Panc1 (cell line): ENCODE measurements around the gene BAX. TPM values are rescaled to one million over a fixed set of nuclear protein-coding genes. Genes with fewer than 3 reads are reported as not detected.

Experiments
- ATAC-seq: fragments of 200-7000 bp; cut with Tn5 transposase; 2 replicates; pipeline ENCODE4 v1.9.1; 2020; ENCODE audit warnings: mild to moderate bottlenecking, moderate library complexity
- BruUV-seq: library from RNA; stranded (reverse); fragments of 400-500 nt; replicated peaks from 2 replicates; lab custom pipeline; 2021; lab: Mats Ljungman, UMichigan
- CTCF ChIA-PET: fragments of 300-600 bp; sonication (Branson Sonifier 250); formaldehyde crosslinking; loops from one replicate; lab custom pipeline; 2022; ENCODE audit warnings: antibody characterized with exemption; lab: Charles Lee
- POLR2A ChIA-PET: fragments of 300-600 bp; sonication (Branson Sonifier 250); formaldehyde crosslinking; loops from one replicate; lab custom pipeline; 2022; ENCODE audit warnings: antibody characterized with exemption; lab: Charles Lee
- DNase-seq: peaks from one replicate; pipeline ENCODE4 v3.0.0-alpha.2; 2010; ENCODE audit warnings: low read depth, low spot score
- H3K27ac ChIP-seq: 2 replicates; pipeline ENCODE4 v1.5.1; 2011; ENCODE audit warnings: mild to moderate bottlenecking, low read length, inconsistent platforms
- H3K27me3 ChIP-seq: fragments of 200-500 bp; sonication (Bioruptor generic); 2 replicates; pipeline ENCODE4 v1.6.0; 2014; ENCODE audit warnings: low read length, inconsistent platforms; ENCODE audit not compliant: control insufficient read depth, insufficient read depth
- H3K36me3 ChIP-seq: fragments of 200-500 bp; sonication (Bioruptor generic); 2 replicates; pipeline ENCODE4 v1.5.1; 2014; ENCODE audit warnings: inconsistent platforms, mild to moderate bottlenecking, low read length, moderate library complexity; ENCODE audit not compliant: control insufficient read depth, insufficient read depth
- H3K4me1 ChIP-seq: 2 replicates; pipeline ENCODE4 v1.5.1; 2011; ENCODE audit warnings: inconsistent platforms, mild to moderate bottlenecking, low read length, moderate library complexity; ENCODE audit not compliant: control insufficient read depth, insufficient read depth
- H3K4me3 ChIP-seq, 2 experiments: 2 replicates each; pipeline ENCODE4 v1.5.1; 2011 to 2012; ENCODE audit warnings: low read depth in 2 of 2, low read length in 2 of 2, mild to moderate bottlenecking in 2 of 2, inconsistent platforms in 1 of 2, moderate library complexity in 1 of 2
- H3K9me3 ChIP-seq: fragments of 200-500 bp; sonication (Bioruptor generic); 2 replicates; pipeline ENCODE4 v1.5.1; 2014; ENCODE audit warnings: low read depth, mild to moderate bottlenecking, inconsistent platforms, low read length, moderate library complexity; ENCODE audit not compliant: control insufficient read depth, insufficient read depth
- POLR2AphosphoS5 ChIP-seq: IDR thresholded peaks from 2 replicates; pipeline ENCODE4 v1.6.1; 2012; ENCODE audit warnings: mild to moderate bottlenecking, low read depth, low read length, moderate library complexity
- SIN3A ChIP-seq: IDR thresholded peaks from 2 replicates; pipeline ENCODE4 v1.6.1; 2012; ENCODE audit warnings: low read depth, mild to moderate bottlenecking, low read length, moderate library complexity, borderline replicate concordance; ENCODE audit not compliant: insufficient read depth
- TCF7L2 ChIP-seq: IDR thresholded peaks from 2 replicates; pipeline ENCODE4 v1.6.1; 2011; ENCODE audit warnings: mild to moderate bottlenecking, low read depth, low read length, inconsistent platforms
- in situ Hi-C: cut with HindIII; loops from 2 replicates; pipeline ENCODE4 v1.10.0; 2016; ENCODE audit warnings: low sequenced_read_pairs, low pct_unique_long_range_greater_than_20kb
- intact Hi-C: fragments of 100-400 bp; cut with micrococcal nuclease; formaldehyde crosslinking; loops from one replicate; pipeline ENCODE4 v1.10.0; 2022; ENCODE audit not compliant: unreplicated experiment
- total RNA-seq: library from RNA; stranded (reverse); gene quantifications from one replicate; pipeline ENCODE4 v1.2.1, GENCODE V29; 2021; ENCODE audit not compliant: unreplicated experiment
- TF ChIP-seq, protein P1 (sequence below), 2 experiments: IDR thresholded peaks; 2 replicates each; pipeline ENCODE4 v1.6.1; 2011 to 2012; ENCODE audit warnings: low read depth in 2 of 2, control low read depth in 1 of 2, low read length in 1 of 2, mild to moderate bottlenecking in 1 of 2, moderate library complexity in 1 of 2; ENCODE audit not compliant: insufficient read depth in 1 of 2
- TF ChIP-seq, protein P2 (sequence below): fragments of 450-650 bp; IDR thresholded peaks from 2 replicates; pipeline ENCODE4 v1.5.1; 2017; ENCODE audit warnings: mild to moderate bottlenecking

The BAX gene
- total RNA-seq, 1 experiment from 2014 or later: 100 TPM

DNA sequence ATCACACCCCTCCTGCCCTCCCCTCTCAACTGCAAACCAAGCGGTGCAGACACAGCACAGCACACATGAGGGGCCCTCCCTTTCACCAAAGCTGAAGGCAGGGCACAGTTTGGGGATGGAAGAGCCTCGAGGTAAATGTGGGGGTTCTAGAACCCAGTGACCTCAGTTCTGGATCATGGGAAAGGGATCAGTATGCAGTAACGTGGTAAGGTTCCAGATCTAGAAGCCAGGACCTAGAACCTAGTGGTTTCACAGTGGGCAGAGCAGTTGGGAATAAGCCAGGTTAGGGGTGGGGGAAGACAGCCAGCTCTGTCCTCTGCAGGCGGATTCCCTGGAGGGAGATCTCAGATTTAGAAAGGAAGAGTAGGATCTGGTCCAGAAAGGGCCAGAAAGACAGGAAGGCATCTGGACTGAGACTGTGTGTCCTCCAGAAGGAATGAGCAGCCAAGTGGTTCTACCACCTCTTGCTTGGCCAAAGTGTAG, 13.5 kb downstream of the BAX start:
- Histone ChIP-seq H3K4me1 (peaks cover 28% of the 10 kb centered on the region), H3K4me3 (no peak overlapping the region), H3K9me3 (no peaks in the 10 kb centered on the region), H3K27me3 (no peaks in the 10 kb centered on the region), H3K27ac (no peak overlapping the region), H3K36me3 (peaks cover 2% of the 10 kb centered on the region)
- TF ChIP-seq TCF7L2: no peak
- TF ChIP-seq, protein P1, sequence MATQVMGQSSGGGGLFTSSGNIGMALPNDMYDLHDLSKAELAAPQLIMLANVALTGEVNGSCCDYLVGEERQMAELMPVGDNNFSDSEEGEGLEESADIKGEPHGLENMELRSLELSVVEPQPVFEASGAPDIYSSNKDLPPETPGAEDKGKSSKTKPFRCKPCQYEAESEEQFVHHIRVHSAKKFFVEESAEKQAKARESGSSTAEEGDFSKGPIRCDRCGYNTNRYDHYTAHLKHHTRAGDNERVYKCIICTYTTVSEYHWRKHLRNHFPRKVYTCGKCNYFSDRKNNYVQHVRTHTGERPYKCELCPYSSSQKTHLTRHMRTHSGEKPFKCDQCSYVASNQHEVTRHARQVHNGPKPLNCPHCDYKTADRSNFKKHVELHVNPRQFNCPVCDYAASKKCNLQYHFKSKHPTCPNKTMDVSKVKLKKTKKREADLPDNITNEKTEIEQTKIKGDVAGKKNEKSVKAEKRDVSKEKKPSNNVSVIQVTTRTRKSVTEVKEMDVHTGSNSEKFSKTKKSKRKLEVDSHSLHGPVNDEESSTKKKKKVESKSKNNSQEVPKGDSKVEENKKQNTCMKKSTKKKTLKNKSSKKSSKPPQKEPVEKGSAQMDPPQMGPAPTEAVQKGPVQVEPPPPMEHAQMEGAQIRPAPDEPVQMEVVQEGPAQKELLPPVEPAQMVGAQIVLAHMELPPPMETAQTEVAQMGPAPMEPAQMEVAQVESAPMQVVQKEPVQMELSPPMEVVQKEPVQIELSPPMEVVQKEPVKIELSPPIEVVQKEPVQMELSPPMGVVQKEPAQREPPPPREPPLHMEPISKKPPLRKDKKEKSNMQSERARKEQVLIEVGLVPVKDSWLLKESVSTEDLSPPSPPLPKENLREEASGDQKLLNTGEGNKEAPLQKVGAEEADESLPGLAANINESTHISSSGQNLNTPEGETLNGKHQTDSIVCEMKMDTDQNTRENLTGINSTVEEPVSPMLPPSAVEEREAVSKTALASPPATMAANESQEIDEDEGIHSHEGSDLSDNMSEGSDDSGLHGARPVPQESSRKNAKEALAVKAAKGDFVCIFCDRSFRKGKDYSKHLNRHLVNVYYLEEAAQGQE (IDR thresholded peaks at IDR 0.05; ENCODE audit: insufficient read depth in 1 of 2, low read depth in 2 of 2, low read length in 1 of 2): no peak
- TF ChIP-seq, protein P2, sequence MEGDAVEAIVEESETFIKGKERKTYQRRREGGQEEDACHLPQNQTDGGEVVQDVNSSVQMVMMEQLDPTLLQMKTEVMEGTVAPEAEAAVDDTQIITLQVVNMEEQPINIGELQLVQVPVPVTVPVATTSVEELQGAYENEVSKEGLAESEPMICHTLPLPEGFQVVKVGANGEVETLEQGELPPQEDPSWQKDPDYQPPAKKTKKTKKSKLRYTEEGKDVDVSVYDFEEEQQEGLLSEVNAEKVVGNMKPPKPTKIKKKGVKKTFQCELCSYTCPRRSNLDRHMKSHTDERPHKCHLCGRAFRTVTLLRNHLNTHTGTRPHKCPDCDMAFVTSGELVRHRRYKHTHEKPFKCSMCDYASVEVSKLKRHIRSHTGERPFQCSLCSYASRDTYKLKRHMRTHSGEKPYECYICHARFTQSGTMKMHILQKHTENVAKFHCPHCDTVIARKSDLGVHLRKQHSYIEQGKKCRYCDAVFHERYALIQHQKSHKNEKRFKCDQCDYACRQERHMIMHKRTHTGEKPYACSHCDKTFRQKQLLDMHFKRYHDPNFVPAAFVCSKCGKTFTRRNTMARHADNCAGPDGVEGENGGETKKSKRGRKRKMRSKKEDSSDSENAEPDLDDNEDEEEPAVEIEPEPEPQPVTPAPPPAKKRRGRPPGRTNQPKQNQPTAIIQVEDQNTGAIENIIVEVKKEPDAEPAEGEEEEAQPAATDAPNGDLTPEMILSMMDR: no peak
- peak; percentile 5; the same call in 1 of the 2 replicates for TF ChIP-seq POLR2AphosphoS5
- no peak for TF ChIP-seq SIN3A
- no peak for ATAC-seq
- intact Hi-C loops: no loop called here
- ChIA-PET POLR2A (no interaction called here), CTCF (no interaction called here)
- no TSS peak for BruUV-seq
- in situ Hi-C loops: no loop called here
- no peak for DNase-seq

DNA sequence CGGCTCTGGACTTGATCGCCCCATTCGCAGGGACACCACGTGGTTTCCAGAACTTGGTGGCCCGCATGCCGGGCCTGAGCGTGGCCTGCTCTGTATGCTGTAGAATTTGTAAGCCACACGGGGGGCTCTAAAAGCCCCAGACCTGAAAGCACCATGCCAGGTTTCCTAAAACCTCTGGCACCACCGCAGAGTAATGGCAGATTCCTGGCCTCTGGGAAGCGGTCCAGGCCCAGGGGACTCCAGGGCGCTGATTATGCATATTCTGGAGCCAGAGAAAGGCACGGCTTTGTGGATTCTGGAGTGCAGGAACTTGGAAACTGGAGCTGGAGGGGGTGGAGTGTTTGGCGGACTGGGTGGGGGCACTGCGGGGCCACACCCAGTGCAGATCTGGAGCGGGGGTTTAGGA, 14.1 kb downstream of the BAX start:
- H3K27me3 ChIP-seq: no peaks in the 10 kb centered on the region
- in situ Hi-C loops (no loop called here), intact Hi-C loops (no loop called here)
- no peak overlapping the region for H3K4me3 ChIP-seq
- ATAC-seq: no peak
- TSS peak; percentile 51 for BruUV-seq
- H3K36me3 ChIP-seq: peaks cover 2% of the 10 kb centered on the region
- POLR2A ChIA-PET: no interaction called here
- H3K9me3 ChIP-seq: no peaks in the 10 kb centered on the region
- TF ChIP-seq, protein P1 (IDR thresholded peaks at IDR 0.05; ENCODE audit: insufficient read depth in 1 of 2, low read depth in 2 of 2, low read length in 1 of 2): no peak
- TF ChIP-seq POLR2AphosphoS5 (no peak), TCF7L2 (no peak), SIN3A (no peak)
- TF ChIP-seq, protein P2: no peak
- H3K27ac ChIP-seq: no peak overlapping the region
- CTCF ChIA-PET: no interaction called here
- no peak for DNase-seq
- H3K4me1 ChIP-seq: peaks cover 22% of the 10 kb centered on the region
